ENCODE measurements around the gene AP2B1. TPM values are rescaled to one million over a fixed set of nuclear protein-coding genes. Genes with fewer than 3 reads are reported as not detected.
"Not testable (repeated sequence)": the region's sequence is repeated elsewhere in the genome, so short reads cannot be mapped to it uniquely, and the experiment has no call there.

AP2B1 gene
- total RNA-seq (2014; rRNA removed; shearing (Covaris generic)): 65.0 and 65.8 TPM in 2 replicates

- peak; percentile 100 for DNase-seq (ENCODE audit: low spot score)
Observed at GRCh38 chr17:35587074-35587961, at the start of gene AP2B1. Gene AP2B1, plus strand, starts transcription at chr17:35587322. Its CDS starts 6,709 bp downstream, at chr17:35594031.

- no peak for DNase-seq (ENCODE audit: low spot score)
Observed at GRCh38 chr17:35537601-35538141, 49.5 kb upstream of the AP2B1 start, which contains the start of gene SLFN12L. Gene SLFN12L, minus strand, starts transcription at chr17:35537678. Its CDS starts 15,314 bp downstream, at chr17:35522364.

DNA sequence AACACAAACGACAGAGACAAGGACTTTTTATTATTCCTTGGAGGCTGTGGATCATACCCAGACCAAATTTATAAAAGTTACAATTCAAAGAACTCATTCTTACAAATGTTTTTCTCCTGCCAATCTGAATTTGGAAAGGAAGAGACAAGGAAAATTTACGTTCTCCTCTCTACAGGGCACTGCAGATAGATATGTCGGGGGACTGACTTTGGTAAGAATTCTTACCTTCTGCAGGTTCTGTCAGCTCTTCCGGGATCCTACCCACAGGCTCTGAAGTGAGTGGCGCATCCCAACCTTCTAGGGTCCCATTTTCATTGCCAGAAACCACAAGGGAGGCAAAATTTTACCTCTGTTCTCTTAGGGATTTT lies 47.5 kb upstream of the AP2B1 start:
- no peak for DNase-seq (ENCODE audit: low spot score)

DNA sequence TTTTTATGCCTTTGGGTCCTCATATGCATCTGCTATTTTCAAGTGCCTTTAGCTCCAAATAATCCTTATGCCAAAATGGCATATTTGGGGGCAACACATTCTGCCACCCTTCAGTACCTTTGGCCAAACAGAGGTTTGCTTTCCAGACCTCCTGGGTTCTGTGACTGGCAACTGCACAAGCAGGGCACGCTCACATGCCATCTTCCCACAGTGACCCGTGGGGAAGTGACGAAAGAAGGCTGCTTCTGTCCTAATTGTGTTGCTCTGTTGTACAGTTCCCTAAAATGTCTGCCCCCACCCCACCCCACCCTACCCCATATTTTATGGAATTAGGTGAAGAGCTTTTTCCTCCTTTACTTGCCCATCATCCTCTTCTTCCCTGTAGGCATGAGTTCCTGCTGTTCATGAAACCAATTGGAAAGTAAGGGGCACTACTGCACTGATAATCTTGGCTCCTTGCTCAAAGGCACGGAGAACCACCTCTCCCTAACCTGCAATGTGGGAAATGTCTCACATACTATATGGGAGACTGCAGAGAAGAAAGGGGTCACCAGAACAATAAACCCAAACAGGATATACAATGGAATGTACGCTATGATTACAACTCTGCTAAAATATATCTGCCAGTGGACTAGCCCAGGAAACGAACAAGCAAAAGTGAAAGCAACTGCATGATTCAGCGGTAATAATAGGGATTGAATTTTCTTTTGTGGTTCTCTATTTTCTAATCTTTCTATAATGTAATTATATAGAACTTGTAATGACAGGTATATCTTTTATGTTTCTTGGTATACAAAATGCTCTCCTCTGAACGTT lies 46.3 kb upstream of the AP2B1 start:
- peak; percentile 38 for DNase-seq (ENCODE audit: low spot score)

DNA sequence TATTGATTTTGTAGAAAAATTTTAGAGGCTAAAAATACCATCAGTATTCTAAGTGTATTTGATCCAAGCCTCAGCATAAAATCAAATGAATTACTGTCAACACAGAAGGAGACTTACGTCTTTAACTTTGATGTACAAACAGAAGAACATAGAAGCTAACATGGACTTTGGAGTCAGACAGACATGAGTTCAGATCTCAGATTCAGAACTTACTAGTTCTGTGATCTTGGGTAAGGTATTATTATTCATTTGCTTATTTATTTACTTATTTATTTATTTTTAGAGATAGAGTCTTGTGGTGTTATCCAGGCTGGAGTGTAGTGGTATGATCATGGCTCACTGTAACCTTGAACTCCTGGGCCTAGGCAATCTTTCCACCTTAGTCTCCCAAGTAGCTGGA lies 45.7 kb upstream of the AP2B1 start:
- DNase-seq (ENCODE audit: low spot score): no peak

- DNase-seq (ENCODE audit: low spot score): no peak
Observed at GRCh38 chr17:35542990-35543389, 44.1 kb upstream of the AP2B1 start.

GRCh38 chr17:35543856-35544255 lies 43.3 kb upstream of the AP2B1 start:
- no peak for DNase-seq (ENCODE audit: low spot score)

GRCh38 chr17:35545150-35545549 lies 42.0 kb upstream of the AP2B1 start:
- DNase-seq (ENCODE audit: low spot score): no peak

DNA sequence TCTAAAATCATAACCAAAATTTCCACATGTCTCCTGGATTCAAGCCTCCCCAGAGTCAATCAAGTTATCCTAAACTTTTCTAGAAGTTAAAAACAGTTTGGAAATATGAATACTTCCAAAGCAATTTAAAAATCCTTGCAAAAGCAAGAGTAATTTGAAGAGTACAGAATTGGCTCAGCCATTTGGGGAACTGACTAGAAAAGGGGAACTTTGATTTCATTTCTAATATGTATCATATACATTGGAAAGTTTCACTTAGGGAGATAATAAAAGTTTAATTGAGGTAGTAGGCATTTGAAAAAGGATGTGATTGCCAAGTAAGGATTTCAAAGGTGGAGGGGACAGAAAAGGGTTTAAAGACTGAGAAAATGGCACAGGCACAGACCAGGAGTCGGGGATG lies 40.6 kb upstream of the AP2B1 start:
- DNase-seq (ENCODE audit: low spot score): no peak

DNA sequence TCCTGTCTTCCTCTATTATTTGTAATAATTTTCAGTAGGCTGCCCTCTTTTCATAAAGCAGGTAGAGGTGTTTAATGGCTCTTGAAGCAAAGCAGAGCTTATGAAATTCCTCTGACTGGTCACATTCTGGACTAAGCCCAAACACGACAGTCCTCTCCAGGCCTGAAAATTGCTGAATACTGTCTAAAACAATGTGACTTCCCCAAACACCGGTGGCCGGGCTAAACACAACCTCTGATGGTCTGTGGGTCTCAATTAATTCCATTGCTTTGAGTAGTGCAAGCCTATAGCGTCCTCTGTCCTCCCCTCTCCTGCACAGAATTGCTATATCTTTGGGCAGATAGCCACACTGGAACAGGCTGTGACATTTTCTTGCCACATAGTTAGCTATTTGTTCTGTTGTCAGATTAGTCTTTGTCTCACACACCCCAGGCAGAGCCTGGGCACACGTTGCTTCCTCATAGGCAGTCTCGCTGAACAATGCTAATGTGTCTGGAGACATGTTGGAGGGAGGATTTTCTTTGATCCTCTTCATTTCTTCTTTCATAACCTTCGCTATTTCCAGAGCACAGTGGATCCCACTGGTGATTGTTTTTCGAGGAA lies 38.8 kb upstream of the AP2B1 start:
- no peak for DNase-seq (ENCODE audit: low spot score)

DNA sequence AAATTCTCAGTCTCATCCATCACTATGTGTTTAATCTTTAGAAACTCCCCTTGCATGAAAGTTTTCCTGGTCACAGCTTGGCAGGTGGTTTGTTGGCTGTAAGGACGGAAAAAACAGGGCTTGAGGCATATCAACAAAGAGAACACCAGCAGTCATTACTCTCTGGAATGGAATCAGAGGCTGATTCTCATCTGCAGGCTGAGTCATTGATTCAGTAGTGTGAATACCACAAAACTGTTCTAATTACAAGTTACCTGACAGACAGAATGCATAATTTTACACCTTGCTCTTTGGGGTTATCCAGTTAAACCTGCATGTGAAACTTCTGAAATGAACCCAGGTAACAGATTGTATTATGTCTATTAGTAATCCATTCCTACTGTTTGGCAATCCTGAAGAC lies 38.1 kb upstream of the AP2B1 start:
- no peak for DNase-seq (ENCODE audit: low spot score)

GRCh38 chr17:35553310-35553709 lies 33.8 kb upstream of the AP2B1 start:
- DNase-seq (ENCODE audit: low spot score): no peak

- DNase-seq (ENCODE audit: low spot score): no peak
Observed at GRCh38 chr17:35554668-35555067, 32.5 kb upstream of the AP2B1 start.

GRCh38 chr17:35555691-35556090 lies 31.4 kb upstream of the AP2B1 start:
- no peak for DNase-seq (ENCODE audit: low spot score)

DNA sequence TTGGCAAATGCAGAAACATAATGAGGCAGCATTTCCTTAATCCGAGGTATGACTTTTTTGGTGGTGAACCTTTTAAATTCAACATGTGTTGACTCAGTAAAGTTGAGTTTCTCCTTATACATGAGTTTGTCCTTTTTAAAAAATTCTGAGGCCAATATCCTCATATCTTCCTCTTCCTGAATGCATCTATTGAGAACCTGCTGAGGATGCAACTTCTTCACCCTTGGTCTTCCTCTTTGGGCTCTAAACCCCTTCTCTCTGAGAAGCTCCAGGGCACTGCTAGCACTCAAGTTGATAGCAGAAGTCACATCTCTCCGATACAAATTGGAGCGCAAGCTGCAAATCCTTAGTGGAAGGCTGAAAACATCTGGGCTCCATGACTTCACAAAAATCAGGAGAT lies 29.8 kb upstream of the AP2B1 start:
- no peak for DNase-seq (ENCODE audit: low spot score)

DNA sequence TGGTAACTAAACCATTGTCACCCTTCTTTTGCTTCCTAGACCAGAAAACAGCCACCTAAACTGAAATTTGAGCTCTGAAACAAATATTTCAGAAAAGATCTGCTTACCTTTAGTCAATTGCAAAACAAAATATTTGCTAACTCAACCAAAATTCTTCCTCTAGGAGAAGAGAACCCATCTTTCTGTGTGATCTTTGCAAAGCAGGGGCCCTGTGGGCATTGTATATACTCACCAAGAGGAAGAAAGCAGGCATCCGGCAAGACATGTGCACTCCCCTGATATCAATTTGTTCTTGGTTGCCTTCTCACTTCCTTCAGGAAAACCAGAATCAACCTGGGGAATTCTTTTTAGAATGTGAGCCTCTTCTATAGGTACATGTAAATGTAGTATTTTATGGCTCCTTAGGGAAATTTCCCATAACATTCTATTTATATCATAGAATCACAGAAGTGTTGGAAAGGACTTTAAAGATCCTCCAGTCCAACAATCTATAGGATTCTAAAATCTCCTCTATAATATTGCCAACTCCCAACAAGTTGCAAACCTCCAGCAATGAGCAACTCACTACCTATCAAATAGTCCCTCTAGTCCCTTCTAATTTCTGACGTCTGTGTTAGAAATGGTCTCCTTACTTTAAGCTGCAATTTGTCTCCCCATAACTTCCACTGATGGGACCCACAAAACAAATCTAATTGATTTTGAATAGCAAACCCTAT lies 27.5 kb upstream of the AP2B1 start:
- DNase-seq (ENCODE audit: low spot score): no peak

- no peak for DNase-seq (ENCODE audit: low spot score)
Observed at GRCh38 chr17:35560703-35561102, 26.4 kb upstream of the AP2B1 start, which contains the start of gene SLFN14. Gene SLFN14, minus strand, starts transcription at chr17:35560819. Its CDS starts 2,757 bp downstream, at chr17:35558062.

- DNase-seq (ENCODE audit: low spot score): not testable (repeated sequence)
Observed at GRCh38 chr17:35563181-35563580, 23.9 kb upstream of the AP2B1 start.

GRCh38 chr17:35566968-35567367 lies 20.2 kb upstream of the AP2B1 start:
- no peak for DNase-seq (ENCODE audit: low spot score)

DNA sequence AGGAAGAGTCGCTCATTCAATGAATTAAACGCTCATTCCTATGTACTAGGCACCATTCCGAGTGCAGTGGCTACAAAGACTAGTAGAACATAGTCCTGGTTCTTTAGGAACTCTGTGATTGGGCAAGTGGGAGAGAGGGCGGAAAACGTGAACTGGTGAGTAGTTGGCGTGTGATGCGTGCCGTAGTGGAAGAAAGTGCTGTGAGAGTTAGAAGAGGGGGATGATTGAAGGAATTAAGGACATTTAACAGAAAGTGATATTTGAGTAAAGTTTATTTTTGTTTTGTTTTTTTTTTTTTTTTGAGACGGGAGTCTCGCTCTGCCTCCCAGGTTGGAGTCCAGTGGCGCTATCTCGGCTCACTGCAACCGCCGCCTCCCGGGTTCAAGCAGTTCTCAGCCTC lies 18.6 kb upstream of the AP2B1 start:
- peak; percentile 85 for DNase-seq (ENCODE audit: low spot score)

DNA sequence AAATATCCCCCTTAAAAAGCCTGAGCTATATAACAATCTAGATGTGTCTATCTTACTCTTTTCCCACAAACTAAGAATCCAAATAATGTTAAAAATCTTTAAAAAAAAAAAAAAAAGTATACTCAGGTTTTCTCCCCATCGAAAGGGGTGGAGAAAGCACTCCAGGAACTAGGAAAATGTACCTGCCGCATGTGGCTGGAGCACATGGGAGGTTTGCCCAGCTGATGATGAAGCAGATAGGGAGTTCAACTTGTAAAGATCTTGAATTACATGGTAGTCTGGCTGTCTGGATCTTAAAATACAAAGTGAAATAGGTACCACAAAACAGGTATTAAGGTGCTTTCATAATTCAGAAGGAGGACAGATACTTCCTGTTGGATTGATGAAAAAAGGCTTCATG lies 17.7 kb upstream of the AP2B1 start:
- peak; percentile 53 for DNase-seq (ENCODE audit: low spot score)

Data from HT-29 (cell line).